Measurements from ENCODE around the gene OR2G3. TPM values are rescaled to one million over a fixed set of nuclear protein-coding genes. Genes with fewer than 3 reads are reported as not detected.

OR2G3 gene
- total and polyA plus RNA-seq, 2 of the 13 experiments (the other 11 are each of a cell fraction or from before 2014, with no cell fraction given): not detected

DNA sequence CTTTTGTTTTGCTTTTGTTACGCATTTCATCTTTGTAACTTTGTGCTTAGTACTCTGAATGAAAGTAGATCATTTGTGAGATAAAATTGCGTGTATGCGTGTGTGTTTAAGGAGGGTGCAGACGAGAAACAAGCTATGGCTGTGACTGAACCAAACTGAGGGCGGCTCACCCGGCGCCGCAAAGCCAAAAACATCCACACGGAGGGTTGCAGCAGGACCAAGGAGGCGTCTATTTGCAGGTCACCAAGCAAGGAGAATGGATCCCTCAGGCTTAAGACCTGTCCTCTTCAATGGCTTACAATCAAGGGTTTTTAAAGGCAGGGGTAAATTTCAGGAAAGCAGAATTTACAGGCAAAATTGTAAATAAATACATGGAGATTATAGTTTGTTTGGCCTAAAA is 43.7 kb upstream of the OR2G3 start (continued):
- TF ChIP-seq KIAA2018 (CRISPR knock-in tag; IDR thresholded peaks at IDR 0.05; ENCODE audit: borderline replicate concordance): no peak
- TF ChIP-seq HDAC2 (CRISPR knock-in tag; IDR thresholded peaks at IDR 0.05): no peak
- TF ChIP-seq, protein P1, sequence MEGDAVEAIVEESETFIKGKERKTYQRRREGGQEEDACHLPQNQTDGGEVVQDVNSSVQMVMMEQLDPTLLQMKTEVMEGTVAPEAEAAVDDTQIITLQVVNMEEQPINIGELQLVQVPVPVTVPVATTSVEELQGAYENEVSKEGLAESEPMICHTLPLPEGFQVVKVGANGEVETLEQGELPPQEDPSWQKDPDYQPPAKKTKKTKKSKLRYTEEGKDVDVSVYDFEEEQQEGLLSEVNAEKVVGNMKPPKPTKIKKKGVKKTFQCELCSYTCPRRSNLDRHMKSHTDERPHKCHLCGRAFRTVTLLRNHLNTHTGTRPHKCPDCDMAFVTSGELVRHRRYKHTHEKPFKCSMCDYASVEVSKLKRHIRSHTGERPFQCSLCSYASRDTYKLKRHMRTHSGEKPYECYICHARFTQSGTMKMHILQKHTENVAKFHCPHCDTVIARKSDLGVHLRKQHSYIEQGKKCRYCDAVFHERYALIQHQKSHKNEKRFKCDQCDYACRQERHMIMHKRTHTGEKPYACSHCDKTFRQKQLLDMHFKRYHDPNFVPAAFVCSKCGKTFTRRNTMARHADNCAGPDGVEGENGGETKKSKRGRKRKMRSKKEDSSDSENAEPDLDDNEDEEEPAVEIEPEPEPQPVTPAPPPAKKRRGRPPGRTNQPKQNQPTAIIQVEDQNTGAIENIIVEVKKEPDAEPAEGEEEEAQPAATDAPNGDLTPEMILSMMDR (CRISPR knock-in tag; IDR thresholded peaks at IDR 0.05): no peak
- TF ChIP-seq, protein P2, sequence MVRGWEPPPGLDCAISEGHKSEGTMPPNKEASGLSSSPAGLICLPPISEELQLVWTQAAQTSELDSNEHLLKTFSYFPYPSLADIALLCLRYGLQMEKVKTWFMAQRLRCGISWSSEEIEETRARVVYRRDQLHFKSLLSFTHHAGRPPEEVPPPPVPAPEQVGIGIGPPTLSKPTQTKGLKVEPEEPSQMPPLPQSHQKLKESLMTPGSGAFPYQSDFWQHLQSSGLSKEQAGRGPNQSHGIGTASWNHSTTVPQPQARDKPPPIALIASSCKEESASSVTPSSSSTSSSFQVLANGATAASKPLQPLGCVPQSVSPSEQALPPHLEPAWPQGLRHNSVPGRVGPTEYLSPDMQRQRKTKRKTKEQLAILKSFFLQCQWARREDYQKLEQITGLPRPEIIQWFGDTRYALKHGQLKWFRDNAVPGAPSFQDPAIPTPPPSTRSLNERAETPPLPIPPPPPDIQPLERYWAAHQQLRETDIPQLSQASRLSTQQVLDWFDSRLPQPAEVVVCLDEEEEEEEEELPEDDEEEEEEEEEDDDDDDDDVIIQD (CRISPR knock-in tag; IDR thresholded peaks at IDR 0.05; ENCODE audit: low read depth): no peak
